HEK293T (cell line): Measurements from ENCODE around the gene PRR33.

Experiments used
- CTCF ChIA-PET: fragments of 350-600 bp; formaldehyde crosslinking; extraction: SDS; loops from one replicate; lab custom pipeline; 2021; ENCODE audit warnings: antibody characterized with exemption, inconsistent platforms; lab: Yijun Ruan, JAX
- POLR2A ChIA-PET: fragments of 350-600 bp; formaldehyde crosslinking; extraction: SDS; loops from one replicate; lab custom pipeline; 2020; ENCODE audit warnings: antibody characterized with exemption, inconsistent platforms; lab: Yijun Ruan, JAX
- DNase-seq: peaks from one replicate; pipeline ENCODE4 v3.0.0; 2012; ENCODE audit warnings: mixed read lengths; ENCODE audit errors: extremely low spot score
- ARNT ChIP-seq: fragments of 450-650 bp; IDR thresholded peaks from 2 replicates; pipeline ENCODE4 v1.6.1; 2017; ENCODE audit warnings: mild to moderate bottlenecking
- BHLHE40 ChIP-seq: fragments of 450-650 bp; IDR thresholded peaks from 2 replicates; pipeline ENCODE4 v1.6.1; 2016; ENCODE audit warnings: mild to moderate bottlenecking, moderate library complexity, borderline replicate concordance
- CTBP1 ChIP-seq: fragments of 450-650 bp; IDR thresholded peaks from 2 replicates; pipeline ENCODE4 v1.6.1; 2016; ENCODE audit warnings: borderline replicate concordance
- ELF4 ChIP-seq: fragments of 450-650 bp; IDR thresholded peaks from 2 replicates; pipeline ENCODE4 v1.6.1; 2017; ENCODE audit warnings: antibody characterized with exemption
- FOXA1 ChIP-seq: fragments of 450-650 bp; IDR thresholded peaks from 2 replicates; pipeline ENCODE4 v1.6.1; 2016; ENCODE audit warnings: mild to moderate bottlenecking
- FOXK2 ChIP-seq: fragments of 450-650 bp; IDR thresholded peaks from 2 replicates; pipeline ENCODE4 v1.6.1; 2016; ENCODE audit warnings: mild to moderate bottlenecking
- FOXM1 ChIP-seq: fragments of 450-650 bp; IDR thresholded peaks from 2 replicates; pipeline ENCODE4 v1.6.1; 2017; ENCODE audit warnings: mild to moderate bottlenecking, borderline replicate concordance
- HDGF ChIP-seq: fragments of 450-650 bp; IDR thresholded peaks from 2 replicates; pipeline ENCODE4 v1.6.1; 2017; ENCODE audit warnings: antibody characterized with exemption, borderline replicate concordance
- L3MBTL2 ChIP-seq: fragments of 450-650 bp; conservative IDR thresholded peaks from 2 replicates; pipeline ENCODE4 v1.6.1; 2016; ENCODE audit warnings: mild to moderate bottlenecking
- LEF1 ChIP-seq: fragments of 450-650 bp; IDR thresholded peaks from 2 replicates; pipeline ENCODE4 v1.6.1; 2017; ENCODE audit warnings: mild to moderate bottlenecking, borderline replicate concordance
- NFRKB ChIP-seq: fragments of 450-650 bp; IDR thresholded peaks from 2 replicates; pipeline ENCODE4 v1.6.1; 2016; ENCODE audit warnings: mild to moderate bottlenecking, moderate library complexity
- SP1 ChIP-seq: fragments of 450-650 bp; IDR thresholded peaks from 2 replicates; pipeline ENCODE4 v1.6.1; 2017
- SUZ12 ChIP-seq: fragments of 450-650 bp; IDR thresholded peaks from 2 replicates; pipeline ENCODE4 v1.6.1; 2016; ENCODE audit warnings: mild to moderate bottlenecking
- TARDBP ChIP-seq: fragments of 450-650 bp; IDR thresholded peaks from 2 replicates; pipeline ENCODE4 v1.6.1; 2016
- ZNF384 ChIP-seq: fragments of 450-650 bp; IDR thresholded peaks from 2 replicates; pipeline ENCODE4 v1.6.1; 2016
- TF ChIP-seq, protein P1 (sequence below): fragments of 450-650 bp; IDR thresholded peaks from 2 replicates; pipeline ENCODE4 v1.6.1; 2016

The PRR33 gene

DNA sequence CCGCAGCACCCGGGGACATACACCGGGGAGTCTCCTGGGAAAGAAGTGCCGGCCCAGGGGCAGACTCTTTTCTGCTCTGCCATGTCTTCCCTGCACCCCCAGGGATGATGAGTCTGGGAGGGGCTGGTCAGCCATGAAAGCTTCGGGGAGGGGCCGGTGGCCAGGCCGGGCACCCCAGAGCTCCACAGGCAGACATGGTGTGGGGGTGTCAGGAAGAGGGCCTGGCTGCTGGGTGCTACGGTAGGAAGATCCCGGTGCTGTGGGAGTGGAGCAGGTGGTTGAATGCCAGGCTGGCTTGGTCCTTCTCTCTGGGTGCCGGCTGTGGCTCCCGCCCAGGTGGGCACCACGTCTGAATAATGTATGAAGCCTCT is 21.4 kb downstream of the PRR33 start:
- ChIA-PET POLR2A (no interaction called here), CTCF (interaction anchor here (1.0 kb wide), 1 partner anchor 177 kb away, joined by 3 read pairs; no protein-coding TSS in a partner anchor)
- TF ChIP-seq CTBP1, result no peak
- no peak for TF ChIP-seq BHLHE40
- TF ChIP-seq L3MBTL2, result no peak
- no peak for TF ChIP-seq ARNT
- TF ChIP-seq FOXA1, result no peak
- TF ChIP-seq, protein P1, sequence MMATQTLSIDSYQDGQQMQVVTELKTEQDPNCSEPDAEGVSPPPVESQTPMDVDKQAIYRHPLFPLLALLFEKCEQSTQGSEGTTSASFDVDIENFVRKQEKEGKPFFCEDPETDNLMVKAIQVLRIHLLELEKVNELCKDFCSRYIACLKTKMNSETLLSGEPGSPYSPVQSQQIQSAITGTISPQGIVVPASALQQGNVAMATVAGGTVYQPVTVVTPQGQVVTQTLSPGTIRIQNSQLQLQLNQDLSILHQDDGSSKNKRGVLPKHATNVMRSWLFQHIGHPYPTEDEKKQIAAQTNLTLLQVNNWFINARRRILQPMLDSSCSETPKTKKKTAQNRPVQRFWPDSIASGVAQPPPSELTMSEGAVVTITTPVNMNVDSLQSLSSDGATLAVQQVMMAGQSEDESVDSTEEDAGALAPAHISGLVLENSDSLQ, result no peak
- no peak for TF ChIP-seq FOXK2
- no peak for TF ChIP-seq HDGF
- no peak for TF ChIP-seq TARDBP
- TF ChIP-seq ELF4, result no peak
- TF ChIP-seq ZNF384, result no peak
- TF ChIP-seq NFRKB, result no peak
- no peak for TF ChIP-seq FOXM1
- TF ChIP-seq SUZ12, result no peak
- no peak for TF ChIP-seq SP1
- TF ChIP-seq LEF1, result no peak
- no peak for DNase-seq

DNA sequence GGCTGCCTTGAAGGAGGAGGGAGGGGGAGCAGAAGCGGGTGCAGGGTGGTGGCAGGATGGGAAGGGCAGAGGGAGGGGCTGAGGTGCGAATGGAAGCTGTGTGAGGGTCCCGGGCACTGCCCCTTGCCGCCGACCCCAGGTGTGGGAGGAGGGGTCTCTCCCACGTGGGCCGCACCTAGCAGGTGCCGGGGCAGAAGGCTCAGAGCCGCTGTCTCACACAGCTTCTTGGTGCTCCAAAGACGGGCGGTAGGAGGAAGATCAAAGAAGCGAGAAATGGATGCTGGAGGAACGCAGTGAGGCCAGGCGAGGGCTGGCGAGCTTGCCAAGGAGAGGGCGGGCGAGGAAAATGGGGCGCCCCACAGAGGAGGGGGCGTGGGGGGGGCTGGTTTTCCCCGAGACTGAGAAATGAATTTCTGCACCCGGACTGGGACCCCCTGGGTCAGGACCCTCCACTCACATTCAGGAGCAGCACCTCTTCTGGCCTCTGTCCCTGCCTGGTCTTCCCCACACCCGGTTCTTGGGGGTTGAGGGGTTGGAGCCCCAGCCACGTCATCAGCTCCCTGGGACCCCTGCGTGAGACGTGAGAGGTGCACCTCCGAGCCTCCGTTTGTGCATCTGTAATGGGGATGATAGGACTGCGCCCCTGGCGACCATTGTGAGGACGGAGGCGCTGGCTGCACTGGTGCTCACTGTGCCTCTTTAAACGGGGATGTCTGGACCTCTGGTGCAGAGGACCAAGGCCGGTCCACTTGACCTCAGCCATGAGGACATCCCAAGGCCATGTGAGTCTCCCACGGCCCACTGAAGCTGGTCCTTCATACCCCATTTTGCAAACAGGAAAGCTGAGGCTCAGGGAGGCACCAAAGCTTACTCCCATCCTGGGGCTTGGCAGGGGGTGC is 22.0 kb downstream of the PRR33 start:
- POLR2A ChIA-PET, result no interaction called here
- no peak for DNase-seq
- CTCF ChIA-PET, result interaction anchor here (1.0 kb wide), 1 partner anchor 176 kb away, joined by 3 read pairs; no protein-coding TSS in a partner anchor
- TF ChIP-seq ELF4 (no peak), SP1 (no peak), L3MBTL2 (no peak), ZNF384 (no peak), FOXM1 (no peak), ARNT (no peak), SUZ12 (no peak), NFRKB (no peak), HDGF (no peak), FOXA1 (no peak), LEF1 (no peak), CTBP1 (no peak)
- TF ChIP-seq, protein P1, result no peak

GRCh38 chr11:1868636-1869291 is 22.9 kb downstream of the PRR33 start:
- DNase-seq, result no peak
- CTCF ChIA-PET, result interaction anchor here (0.8 kb wide), 1 partner anchor 36 kb away, joined by 3 read pairs; no protein-coding TSS in a partner anchor
- no peak for TF ChIP-seq NFRKB
- TF ChIP-seq, protein P1, result no peak
- TF ChIP-seq ELF4, result no peak
- TF ChIP-seq ZNF384, result no peak
- TF ChIP-seq L3MBTL2, result no peak
- TF ChIP-seq LEF1, result no peak
- TF ChIP-seq TARDBP, result no peak
- TF ChIP-seq HDGF, result no peak
- TF ChIP-seq ARNT, result no peak
- no peak for TF ChIP-seq SUZ12
- no peak for TF ChIP-seq CTBP1
- no peak for TF ChIP-seq FOXM1
- no peak for TF ChIP-seq BHLHE40
- TF ChIP-seq FOXK2, result no peak
- no peak for TF ChIP-seq FOXA1
- no peak for TF ChIP-seq SP1
- POLR2A ChIA-PET, result no interaction called here

DNA sequence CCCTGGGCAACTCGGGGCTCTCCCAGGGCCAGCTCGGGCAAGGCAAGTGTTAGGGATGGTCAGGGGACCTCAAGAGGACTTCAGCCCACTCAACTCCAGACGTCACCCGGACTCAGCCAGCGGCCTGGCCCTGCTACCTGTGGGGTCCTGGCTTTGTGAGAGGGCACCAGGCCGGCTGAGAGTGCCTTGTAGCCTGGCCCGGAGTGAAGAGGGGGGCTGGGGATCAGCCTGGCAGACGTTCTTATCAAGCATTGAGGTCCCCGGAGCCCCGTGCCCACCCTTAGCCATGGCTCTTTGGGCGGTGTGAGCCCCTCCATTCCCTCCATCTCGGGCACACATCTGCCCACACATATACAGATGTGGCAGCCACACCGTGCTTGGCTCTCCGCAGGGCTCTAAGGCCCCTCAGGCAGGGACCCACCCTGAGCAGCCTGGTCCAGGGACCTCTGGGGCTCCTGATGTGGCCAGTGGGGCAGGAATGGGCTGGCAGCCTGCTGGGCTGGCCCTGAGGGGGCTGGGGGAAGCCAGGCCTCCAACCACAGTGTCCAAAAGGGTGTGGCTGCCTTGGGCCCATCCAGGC is 23.5 kb downstream of the PRR33 start:
- no peak for TF ChIP-seq HDGF
- TF ChIP-seq ARNT, result no peak
- TF ChIP-seq SP1, result no peak
- POLR2A ChIA-PET, result no interaction called here
- CTCF ChIA-PET, result interaction anchor here (0.8 kb wide), 1 partner anchor 35 kb away, joined by 3 read pairs; no protein-coding TSS in a partner anchor
- DNase-seq, result no peak

GRCh38 chr11:1867381-1867780 is 24.3 kb downstream of the PRR33 start:
- DNase-seq, result no peak
- CTCF ChIA-PET, result no interaction called here
- TF ChIP-seq ARNT (no peak), FOXK2 (no peak), SUZ12 (no peak), ELF4 (no peak)
- POLR2A ChIA-PET, result no interaction called here

GRCh38 chr11:1866776-1867175 is 24.9 kb downstream of the PRR33 start:
- ChIA-PET CTCF (interaction anchor here (0.9 kb wide), 1 partner anchor 15 kb away, joined by 4 read pairs; no protein-coding TSS in a partner anchor), POLR2A (no interaction called here)
- TF ChIP-seq, protein P1, result no peak
- TF ChIP-seq LEF1 (no peak), TARDBP (no peak), SUZ12 (no peak), SP1 (no peak), L3MBTL2 (no peak), ARNT (no peak), FOXM1 (no peak), NFRKB (no peak), CTBP1 (no peak)
- DNase-seq, result no peak
